GM19035 (cell line): Measurements from ENCODE around the gene HSPA14.
"Not testable (repeated sequence)": the region's sequence is repeated elsewhere in the genome, so short reads cannot be mapped to it uniquely, and the experiment has no call there.

Experiments used
- ATAC-seq: cut with Tn5 transposase; IDR thresholded peaks from one replicate; pipeline ENCODE4 v1.9.1; 2021; ENCODE audit not compliant: unreplicated experiment

The HSPA14 gene, protein sequence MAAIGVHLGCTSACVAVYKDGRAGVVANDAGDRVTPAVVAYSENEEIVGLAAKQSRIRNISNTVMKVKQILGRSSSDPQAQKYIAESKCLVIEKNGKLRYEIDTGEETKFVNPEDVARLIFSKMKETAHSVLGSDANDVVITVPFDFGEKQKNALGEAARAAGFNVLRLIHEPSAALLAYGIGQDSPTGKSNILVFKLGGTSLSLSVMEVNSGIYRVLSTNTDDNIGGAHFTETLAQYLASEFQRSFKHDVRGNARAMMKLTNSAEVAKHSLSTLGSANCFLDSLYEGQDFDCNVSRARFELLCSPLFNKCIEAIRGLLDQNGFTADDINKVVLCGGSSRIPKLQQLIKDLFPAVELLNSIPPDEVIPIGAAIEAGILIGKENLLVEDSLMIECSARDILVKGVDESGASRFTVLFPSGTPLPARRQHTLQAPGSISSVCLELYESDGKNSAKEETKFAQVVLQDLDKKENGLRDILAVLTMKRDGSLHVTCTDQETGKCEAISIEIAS

DNA sequence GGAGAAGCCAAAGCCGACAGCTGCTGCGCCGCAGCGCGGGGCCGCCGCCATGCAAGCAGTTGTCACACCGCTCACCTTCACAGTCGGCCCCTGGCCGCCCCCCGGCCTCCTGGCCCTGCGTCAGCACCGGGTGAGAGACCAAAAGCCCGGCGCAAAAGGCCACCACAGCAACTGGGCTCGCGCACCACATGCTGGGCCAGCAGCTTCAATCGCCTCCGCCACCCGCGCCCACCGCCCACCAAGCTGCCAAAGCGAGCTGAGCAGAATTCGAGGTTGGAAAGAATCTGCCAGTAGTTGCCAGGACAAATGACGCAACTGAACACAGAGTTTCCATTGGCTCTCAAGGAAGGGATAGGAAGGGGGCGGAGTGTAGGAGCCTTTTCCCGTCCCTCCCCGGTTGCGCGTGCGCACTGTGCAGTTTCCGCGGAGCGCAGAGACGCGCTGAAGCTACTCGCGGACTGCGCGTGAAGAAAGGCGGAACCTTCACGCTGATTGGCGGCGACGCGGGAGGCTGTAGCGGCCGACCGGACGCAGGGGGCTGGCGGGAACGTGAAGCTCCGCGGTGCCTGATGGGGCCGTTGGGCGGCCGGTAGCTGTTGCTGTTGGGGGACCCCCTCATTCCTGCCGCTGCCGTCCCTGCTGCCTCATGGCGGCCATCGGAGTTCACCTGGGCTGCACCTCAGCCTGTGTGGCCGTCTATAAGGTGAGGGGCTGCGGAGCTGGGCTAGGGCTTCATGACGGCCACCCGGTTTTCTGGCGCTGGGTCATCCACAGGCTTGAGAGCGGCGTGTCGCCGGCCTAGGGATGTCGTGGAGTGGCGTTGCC lies at the start of gene HSPA14, which contains the start of the genes CDNF and MSANTD7:
HSPA14 (plus strand) TSS at position 550 of the 825 bp plus-strand sequence; CDS start at position 647, 97 bp downstream.
CDNF (minus strand) TSS at position 281 of the 825 bp plus-strand sequence; CDS start at position 190, 91 bp downstream.
MSANTD7 (plus strand) TSS at position 550 of the 825 bp plus-strand sequence. CDS start 3,979 bp downstream, outside the sequence.
- peak; percentile 94 for ATAC-seq

DNA sequence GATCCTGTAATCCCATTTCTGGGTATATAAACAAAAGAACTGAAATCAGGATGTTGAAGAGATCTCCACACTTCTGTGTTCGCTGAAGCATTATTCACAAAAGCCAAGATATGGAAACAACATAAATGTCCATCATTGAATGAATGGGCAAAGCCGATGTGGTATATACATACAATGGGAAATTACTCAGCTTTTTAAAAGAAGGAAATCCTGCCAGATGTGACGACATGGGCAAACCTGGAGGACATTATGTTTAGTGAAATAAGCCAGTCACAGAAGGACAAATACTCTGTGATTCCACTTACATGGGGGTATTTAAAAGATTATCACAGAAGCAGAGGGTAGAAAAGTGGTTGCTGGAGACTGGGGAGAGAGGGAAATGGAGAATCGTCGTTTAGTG lies 39.5 kb upstream of the HSPA14 start:
- ATAC-seq: no peak

DNA sequence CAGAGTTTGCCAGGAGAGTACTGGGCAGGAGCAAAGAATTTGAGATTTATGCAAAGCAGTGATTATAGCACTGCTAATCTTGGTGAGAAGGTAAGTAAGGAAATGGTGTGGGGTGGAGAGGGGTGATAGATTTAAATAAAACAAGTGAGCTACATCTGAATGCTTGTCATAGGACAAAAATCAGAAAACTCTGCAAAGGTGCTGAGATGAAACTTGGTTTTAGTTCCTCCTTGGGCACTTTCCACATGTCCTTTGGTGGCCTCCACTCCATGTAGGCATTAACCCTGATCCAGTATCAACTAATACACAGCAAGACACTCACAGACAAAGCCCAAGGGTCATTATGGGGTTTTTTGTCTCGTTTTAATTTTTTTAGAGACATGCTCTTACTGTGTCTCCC lies 37.7 kb upstream of the HSPA14 start:
- no peak for ATAC-seq

DNA sequence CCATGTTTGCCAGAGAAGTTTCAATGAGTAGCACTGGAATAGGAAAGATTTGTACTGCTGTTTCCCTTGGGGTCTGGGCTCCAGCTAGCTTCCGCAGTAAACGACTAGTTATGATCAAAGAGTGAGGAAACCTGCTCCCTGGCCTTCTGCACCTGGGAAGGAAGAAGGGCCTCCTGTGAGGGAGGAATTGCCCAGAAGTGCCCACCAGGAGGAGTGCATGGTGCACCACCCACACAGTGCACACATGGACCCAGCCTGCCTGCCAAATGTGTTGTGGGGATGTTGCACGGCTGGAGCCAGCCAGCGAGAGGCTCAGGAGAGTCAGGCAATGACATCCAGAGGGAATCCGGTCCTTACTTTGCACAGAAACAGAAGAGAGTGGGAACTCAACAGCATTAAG lies 36.4 kb upstream of the HSPA14 start:
- ATAC-seq: no peak

GRCh38 chr10:14803827-14804226 lies 34.3 kb upstream of the HSPA14 start:
- no peak for ATAC-seq

DNA sequence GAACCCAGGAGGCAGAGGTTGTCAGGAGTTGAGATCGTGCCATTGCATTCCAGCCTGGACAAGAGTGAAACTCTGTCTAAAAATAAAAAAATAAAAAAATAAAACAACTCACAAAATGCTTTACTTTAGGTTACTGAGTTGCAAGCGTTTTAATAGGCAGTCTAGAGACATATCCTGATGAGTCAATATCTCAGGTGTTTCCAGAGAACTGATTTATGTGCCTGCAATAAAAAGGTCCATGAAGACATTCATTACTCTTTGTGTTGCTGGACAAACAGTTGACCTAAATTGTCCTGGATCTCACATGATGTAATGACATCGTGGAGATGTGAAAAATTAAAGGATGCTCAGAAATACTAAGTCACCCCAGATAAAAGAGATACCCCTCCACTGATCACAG lies 31.8 kb upstream of the HSPA14 start:
- no peak for ATAC-seq

DNA sequence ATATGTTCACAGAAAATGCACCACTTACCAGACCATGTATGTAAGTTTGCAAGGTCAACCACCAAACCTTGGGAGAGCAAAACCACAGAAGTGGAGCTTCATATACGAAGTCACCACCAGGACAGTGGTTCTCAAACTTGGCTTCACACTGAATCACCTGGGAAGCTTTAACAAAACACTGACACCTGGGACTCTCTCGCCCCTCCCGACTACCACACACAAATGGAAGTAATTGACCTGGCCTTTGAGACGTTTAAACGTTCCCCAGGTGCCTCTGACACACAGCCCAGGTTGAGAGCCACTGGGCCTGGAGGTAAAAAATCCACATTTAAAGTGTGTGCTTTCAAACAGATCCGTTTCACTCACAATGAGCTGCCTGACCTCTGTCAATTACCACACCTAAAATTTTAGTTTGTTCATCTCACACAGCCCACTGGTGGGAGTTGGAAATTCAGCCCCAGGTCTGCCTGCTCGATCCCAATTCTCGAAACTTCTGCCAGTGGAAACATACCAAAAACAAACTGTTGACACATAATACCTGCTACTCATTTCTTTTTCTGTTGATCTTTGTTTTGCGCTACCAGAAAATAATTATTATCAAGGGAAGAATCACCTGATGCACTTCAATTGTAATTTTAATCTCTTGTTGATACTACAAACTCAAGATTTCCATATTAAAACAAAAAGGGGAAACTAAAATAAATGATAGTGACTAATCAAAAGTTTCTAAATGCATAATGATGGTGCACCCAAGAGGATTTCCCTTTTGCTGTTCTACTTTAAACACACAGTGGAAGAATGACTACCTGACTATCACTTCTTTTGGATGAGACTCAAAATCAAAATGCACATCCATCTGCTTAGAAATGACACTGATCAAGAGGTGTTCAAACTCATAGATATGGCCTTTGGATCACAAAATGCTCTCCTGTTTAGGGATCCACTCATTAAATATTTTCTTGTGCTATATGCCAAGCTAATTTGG lies 26.8 kb upstream of the HSPA14 start:
- ATAC-seq: no peak

DNA sequence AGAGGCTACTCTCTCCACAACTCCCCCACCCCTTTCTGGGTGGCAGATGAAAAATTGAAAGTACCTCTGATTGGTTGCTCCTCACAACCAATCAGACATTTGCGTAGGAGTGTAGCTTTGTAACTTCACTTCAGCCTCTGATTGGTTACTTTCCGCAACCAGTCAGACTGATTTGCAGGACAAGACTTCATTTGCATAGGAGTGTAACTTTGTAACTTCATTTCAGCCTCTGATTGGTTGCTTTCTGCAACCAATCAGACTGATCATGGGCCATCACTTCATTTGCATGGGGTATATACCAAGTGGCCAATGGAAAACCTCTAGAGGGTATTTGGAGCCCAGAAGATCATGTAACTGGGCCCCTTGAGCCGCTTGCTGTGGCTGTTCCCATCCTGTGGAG lies 25.8 kb upstream of the HSPA14 start:
- no peak for ATAC-seq

DNA sequence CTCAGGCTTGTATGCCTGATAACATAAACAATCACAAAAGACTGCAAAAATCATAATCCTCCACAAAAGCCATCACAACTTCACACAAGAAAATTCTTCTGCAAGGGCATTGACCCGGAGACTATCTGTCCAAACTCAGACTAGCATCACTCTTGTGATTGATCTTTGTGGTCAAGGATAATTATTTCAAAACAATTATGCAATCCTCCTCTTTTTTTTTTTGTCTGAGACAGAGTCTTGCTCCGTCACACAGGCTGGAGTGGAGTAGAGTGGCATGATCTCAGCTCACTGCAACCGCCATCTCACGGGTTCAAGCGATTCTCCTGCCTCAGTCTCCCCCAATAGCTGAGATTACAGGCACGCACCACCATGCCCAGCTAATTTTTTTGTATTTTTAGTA lies 22.4 kb upstream of the HSPA14 start:
- no peak for ATAC-seq

GRCh38 chr10:14816717-14817116 lies 21.4 kb upstream of the HSPA14 start:
- not testable (repeated sequence) for ATAC-seq

DNA sequence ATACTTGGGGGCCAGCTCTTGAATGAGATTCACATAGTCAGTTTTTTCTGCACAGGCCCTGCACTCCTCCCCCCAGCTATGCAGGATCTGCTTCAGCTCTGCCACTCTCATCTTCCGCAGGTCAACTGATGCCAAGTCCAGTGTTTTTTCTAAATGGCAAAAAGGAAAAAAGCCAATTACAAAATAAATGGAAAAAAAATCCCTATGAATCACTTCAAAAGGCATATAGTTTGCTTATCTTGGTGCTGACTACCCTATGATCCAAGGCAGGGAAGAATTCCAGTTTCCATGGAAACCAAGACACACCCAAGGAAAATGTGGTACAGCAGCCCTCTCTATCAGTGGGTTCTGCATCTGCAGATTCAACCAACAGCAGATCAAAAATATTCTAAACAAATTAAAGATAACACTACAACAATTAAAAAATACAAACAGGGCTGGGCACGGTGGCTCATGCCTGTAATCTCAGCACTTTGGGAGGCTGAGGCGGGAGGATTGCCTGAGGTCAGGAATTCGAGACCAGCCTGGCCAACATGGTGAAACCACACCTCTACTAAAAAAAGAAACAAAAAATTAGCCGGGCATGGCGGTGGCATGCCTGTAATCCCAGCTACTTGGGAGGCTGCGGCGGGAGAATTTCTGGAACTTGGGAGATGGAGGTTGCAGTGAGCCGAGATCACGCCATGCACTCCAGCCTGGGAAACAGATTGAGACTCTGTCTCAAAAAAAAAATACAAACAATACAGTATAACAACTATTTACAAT lies 17.9 kb upstream of the HSPA14 start:
- no peak for ATAC-seq

DNA sequence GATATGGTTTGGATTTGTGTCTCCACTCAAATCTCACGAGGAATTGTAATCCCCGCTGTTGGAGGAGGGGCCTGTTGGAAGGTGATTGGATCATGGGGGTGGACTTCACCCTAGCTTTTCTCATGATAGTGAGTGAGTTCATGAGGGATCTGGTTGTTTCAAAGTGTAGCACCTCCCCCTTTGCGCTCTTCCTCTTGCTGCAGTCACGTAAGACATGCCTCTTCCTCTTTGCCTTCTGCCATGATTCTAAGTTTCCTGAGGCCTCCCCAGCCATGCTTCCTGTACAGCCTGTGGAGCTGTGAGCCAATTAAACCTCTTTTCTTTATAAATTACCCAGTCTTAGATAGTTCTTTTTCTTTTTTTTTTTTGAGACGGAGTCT lies 17.3 kb upstream of the HSPA14 start:
- ATAC-seq: no peak

DNA sequence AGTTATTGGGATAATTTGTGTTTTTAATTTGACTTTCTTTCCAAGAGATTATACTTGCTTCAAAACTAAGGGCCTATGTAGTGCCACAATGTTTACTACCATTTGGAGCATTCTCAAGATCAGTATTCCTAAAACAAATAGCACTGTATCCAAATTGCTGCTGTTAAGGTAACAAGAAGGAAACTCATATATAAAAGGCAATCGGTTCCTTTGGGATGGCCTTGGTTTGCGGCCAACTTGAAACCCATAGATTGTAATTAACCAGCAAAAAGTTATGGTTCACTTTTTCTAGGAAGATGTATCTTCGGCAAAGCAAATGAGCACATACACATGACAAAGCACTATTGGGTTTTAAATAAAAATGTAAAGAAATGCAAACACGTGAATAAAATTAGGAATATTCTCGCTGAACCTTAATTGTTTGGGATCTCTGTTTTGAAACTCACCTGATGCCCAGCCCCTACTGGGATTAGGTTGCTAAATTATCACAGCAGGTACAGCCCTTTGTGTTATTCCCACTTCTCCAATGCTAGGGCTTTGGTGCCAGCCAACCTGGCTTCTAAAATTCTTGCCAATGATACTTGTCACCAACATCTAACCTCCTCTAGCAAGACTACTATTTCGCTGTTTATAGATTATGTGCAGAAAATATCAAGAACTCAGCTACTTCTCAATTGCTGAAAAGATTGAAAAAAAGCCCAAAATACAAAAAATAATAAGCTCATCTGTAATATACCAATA lies 16.3 kb upstream of the HSPA14 start:
- ATAC-seq: no peak

- no peak for ATAC-seq
Measured at GRCh38 chr10:14822879-14823755, 15.0 kb upstream of the HSPA14 start.

DNA sequence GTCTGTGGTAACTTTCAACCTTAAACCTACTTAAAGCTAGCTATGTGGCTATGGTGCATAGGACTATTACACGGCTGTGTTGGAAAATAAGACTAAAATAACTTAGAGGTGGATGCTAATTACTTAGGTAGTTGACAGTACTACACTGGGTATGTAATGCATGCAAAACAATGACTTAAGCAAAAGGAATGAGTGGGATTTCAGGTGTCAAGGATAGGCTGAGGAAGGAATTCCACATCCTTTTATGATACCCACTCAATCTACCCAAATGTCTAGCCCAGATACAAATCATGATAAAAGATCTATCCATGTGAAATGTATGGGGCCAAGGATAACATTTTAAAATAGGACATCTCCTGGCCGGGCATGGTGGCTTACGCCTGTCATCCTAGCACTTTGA lies 14.1 kb upstream of the HSPA14 start:
- no peak for ATAC-seq

- no peak for ATAC-seq
Measured at GRCh38 chr10:14826076-14826829, 11.9 kb upstream of the HSPA14 start.

GRCh38 chr10:14833106-14833505 lies 5.0 kb upstream of the HSPA14 start:
- ATAC-seq: no peak
